Loucy (cell line): ENCODE measurements around the gene TASP1.
"Not testable (repeated sequence)": the region's sequence is repeated elsewhere in the genome, so short reads cannot be mapped to it uniquely, and the experiment has no call there.

Source experiments
- CTCF ChIP-seq: fragments of 200-600 bp; sonication (generic); conservative IDR thresholded peaks from 2 replicates; pipeline ENCODE4 v1.5.1; 2014; ENCODE audit warnings: mild to moderate bottlenecking, antibody characterized with exemption, low read length
- EZH2phosphoT487 ChIP-seq: fragments of 200-600 bp; IDR thresholded peaks from 2 replicates; pipeline ENCODE4 v1.6.1; 2018; ENCODE audit warnings: antibody characterized with exemption, mild to moderate bottlenecking, moderate library complexity, borderline replicate concordance

DNA sequence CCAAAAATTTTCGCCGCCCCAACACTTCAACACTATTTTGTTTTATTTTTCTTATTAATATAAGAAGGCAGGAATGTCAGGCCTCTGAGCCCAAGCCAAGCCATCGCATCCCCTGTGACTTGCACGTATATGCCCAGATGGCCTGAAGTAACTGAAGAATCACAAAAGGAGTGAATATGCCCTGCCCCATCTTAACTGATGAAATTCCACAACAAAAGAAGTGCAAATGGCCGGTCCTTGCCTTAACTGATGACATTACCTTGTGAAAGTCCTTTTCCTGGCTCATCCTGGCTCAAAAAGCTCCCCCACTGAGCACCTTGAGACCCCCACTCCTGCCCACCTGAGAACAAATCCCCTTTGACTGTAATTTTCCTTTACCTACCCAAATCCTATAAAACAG is 276.6 kb downstream of the TASP1 start:
- not testable (repeated sequence) for TF ChIP-seq CTCF, EZH2phosphoT487
